ENCODE data around the gene ZNF687. TPM values are rescaled to one million over a fixed set of nuclear protein-coding genes. Genes with fewer than 3 reads are reported as not detected.

The ZNF687 gene
- total RNA-seq, 3 donors from 2014 or later (not counting 1 experiment from before 2014, with no cell fraction given) = 48.1 to 52.2 (median 48.6) TPM

- Mint-ChIP-seq H3K27ac (peak overlapping the region in 1 of 2 donors; percentile 58), H3K36me3 (peaks cover 14% of the 10 kb centered on the region), H3K27me3 (ENCODE audit: low read depth in 2 of 2) (no peaks in the 10 kb centered on the region), H3K4me3 (no peak overlapping the region), H3K4me1 (peaks cover 31 to 41% of the 10 kb centered on the region in 2 donors), H3K9me3 (no peaks in the 10 kb centered on the region)
- no peak overlapping the region for H3K27ac ChIP-seq (ENCODE audit: low read length)
- ATAC-seq = no peak
- DNase-seq = no peak
- TF ChIP-seq, protein P1, sequence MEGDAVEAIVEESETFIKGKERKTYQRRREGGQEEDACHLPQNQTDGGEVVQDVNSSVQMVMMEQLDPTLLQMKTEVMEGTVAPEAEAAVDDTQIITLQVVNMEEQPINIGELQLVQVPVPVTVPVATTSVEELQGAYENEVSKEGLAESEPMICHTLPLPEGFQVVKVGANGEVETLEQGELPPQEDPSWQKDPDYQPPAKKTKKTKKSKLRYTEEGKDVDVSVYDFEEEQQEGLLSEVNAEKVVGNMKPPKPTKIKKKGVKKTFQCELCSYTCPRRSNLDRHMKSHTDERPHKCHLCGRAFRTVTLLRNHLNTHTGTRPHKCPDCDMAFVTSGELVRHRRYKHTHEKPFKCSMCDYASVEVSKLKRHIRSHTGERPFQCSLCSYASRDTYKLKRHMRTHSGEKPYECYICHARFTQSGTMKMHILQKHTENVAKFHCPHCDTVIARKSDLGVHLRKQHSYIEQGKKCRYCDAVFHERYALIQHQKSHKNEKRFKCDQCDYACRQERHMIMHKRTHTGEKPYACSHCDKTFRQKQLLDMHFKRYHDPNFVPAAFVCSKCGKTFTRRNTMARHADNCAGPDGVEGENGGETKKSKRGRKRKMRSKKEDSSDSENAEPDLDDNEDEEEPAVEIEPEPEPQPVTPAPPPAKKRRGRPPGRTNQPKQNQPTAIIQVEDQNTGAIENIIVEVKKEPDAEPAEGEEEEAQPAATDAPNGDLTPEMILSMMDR (IDR thresholded peaks at IDR 0.05) = no peak
- WGBS (ENCODE audit: insufficient coverage) = 87% methylated on average over 4 of the region's 4 CpGs
- H3K4me1 ChIP-seq (ENCODE audit: control insufficient read depth, insufficient read depth, low read length) = no peaks in the 10 kb centered on the region
- peaks cover 85% of the 10 kb centered on the region for H3K36me3 ChIP-seq (ENCODE audit: control insufficient read depth, insufficient read depth, low read length)
- intact Hi-C loops (cut with micrococcal nuclease) = no loop called here
- no peaks in the 10 kb centered on the region for H3K27me3 ChIP-seq (ENCODE audit: control insufficient read depth, insufficient read depth, low read length)
- H3K9me3 ChIP-seq (ENCODE audit: control insufficient read depth, insufficient read depth, low read length) = no peaks in the 10 kb centered on the region
- no peak overlapping the region for H3K4me3 ChIP-seq (ENCODE audit: low read length)
Measured at GRCh38 chr1:151311011-151311410, 28.9 kb downstream of the ZNF687 start.

DNA sequence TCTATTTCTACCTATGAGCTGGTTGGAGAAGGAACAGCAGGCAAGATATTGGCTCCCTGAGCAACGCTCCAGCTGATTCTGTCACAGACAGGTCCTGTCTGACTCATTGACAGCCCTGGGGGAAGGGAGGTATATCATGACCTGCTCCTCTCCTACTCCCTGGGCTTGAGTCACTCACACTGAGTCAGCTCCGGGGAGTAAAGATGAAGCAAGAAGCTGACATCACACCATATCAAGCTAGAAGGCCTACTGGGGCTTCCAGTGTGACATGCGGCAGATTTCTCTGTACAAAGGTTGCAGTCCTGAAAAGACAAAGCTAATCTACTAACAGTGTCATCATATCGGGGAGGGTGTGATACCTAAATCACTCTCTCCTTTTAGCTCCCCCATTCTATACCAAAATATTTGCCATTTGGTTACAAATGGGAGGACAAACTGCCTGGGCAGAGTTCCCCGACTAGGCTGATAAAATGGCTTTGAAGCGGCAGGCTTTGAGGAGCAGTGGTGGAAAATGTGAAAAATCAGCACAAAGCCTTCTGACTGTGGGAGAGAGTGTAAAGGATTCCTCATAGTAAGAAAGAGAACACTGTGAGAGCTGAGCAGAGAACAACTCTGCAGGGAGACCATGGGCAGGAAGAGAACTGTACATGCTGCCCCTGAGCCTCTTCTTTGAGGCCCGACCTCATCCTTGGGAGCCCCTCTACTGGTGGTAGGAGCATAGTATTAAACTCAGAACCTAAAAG lies 29.7 kb downstream of the ZNF687 start:
- peaks cover 85% of the 10 kb centered on the region for H3K36me3 ChIP-seq (ENCODE audit: control insufficient read depth, insufficient read depth, low read length)
- peaks cover 31 to 41% of the 10 kb centered on the region in 2 donors for H3K4me1 Mint-ChIP-seq
- H3K4me1 ChIP-seq (ENCODE audit: control insufficient read depth, insufficient read depth, low read length) = no peaks in the 10 kb centered on the region
- WGBS (ENCODE audit: insufficient coverage) = 74% methylated on average over 7 of the region's 7 CpGs
- TF ChIP-seq, protein P1 (IDR thresholded peaks at IDR 0.05) = no peak
- H3K4me3 ChIP-seq (ENCODE audit: low read length) = no peak overlapping the region
- no peak overlapping the region for H3K4me3 Mint-ChIP-seq
- no peaks in the 10 kb centered on the region for H3K27me3 Mint-ChIP-seq (ENCODE audit: low read depth in 2 of 2)
- H3K27ac ChIP-seq (ENCODE audit: low read length) = no peak overlapping the region
- H3K9me3 ChIP-seq (ENCODE audit: control insufficient read depth, insufficient read depth, low read length) = no peaks in the 10 kb centered on the region
- DNase-seq (peak in 1 of 2 donors; percentile 54), ATAC-seq (peak; percentile 58 to 80 (median 69))
- H3K27me3 ChIP-seq (ENCODE audit: control insufficient read depth, insufficient read depth, low read length) = no peaks in the 10 kb centered on the region
- H3K9me3 Mint-ChIP-seq = no peaks in the 10 kb centered on the region
- intact Hi-C loops (cut with micrococcal nuclease) = no loop called here
- peak overlapping the region in 1 of 2 donors; percentile 58 for H3K27ac Mint-ChIP-seq
- H3K36me3 Mint-ChIP-seq = peaks cover 6% of the 10 kb centered on the region

- H3K9me3 ChIP-seq (ENCODE audit: control insufficient read depth, insufficient read depth, low read length) = no peaks in the 10 kb centered on the region
- H3K9me3 Mint-ChIP-seq = no peaks in the 10 kb centered on the region
- TF ChIP-seq, protein P1 (IDR thresholded peaks at IDR 0.05) = no peak
- ATAC-seq (no peak), DNase-seq (no peak)
- H3K27me3 Mint-ChIP-seq (ENCODE audit: low read depth in 2 of 2) = no peaks in the 10 kb centered on the region
- no peaks in the 10 kb centered on the region for H3K27me3 ChIP-seq (ENCODE audit: control insufficient read depth, insufficient read depth, low read length)
- no peak overlapping the region for H3K4me3 Mint-ChIP-seq
- peak overlapping the region in 1 of 2 donors; percentile 58 for H3K27ac Mint-ChIP-seq
- H3K27ac ChIP-seq (ENCODE audit: low read length) = no peak overlapping the region
- no peaks in the 10 kb centered on the region for H3K4me1 ChIP-seq (ENCODE audit: control insufficient read depth, insufficient read depth, low read length)
- no peaks in the 10 kb centered on the region for H3K36me3 Mint-ChIP-seq
- intact Hi-C loops (cut with micrococcal nuclease) = no loop called here
- H3K36me3 ChIP-seq (ENCODE audit: control insufficient read depth, insufficient read depth, low read length) = peaks cover 82% of the 10 kb centered on the region
- 100% methylated on average over 3 of the region's 4 CpGs for WGBS (ENCODE audit: insufficient coverage)
- H3K4me3 ChIP-seq (ENCODE audit: low read length) = no peak overlapping the region
- peaks cover 31 to 41% of the 10 kb centered on the region in 2 donors for H3K4me1 Mint-ChIP-seq
Measured at GRCh38 chr1:151312411-151312810, 30.3 kb downstream of the ZNF687 start.

All from natural killer cell (primary cell).